GM06990 (cell line): ENCODE results near the gene TAF4.

Experiments
- DNase-seq: peaks from one replicate; pipeline ENCODE4 v3.0.0-alpha.2; 2011; ENCODE audit not compliant: insufficient read length; ENCODE audit errors: extremely low read depth
- H3K27me3 ChIP-seq: replicated peaks from 2 replicates; pipeline ENCODE4 v1.6.0; 2011; ENCODE audit warnings: low read length; ENCODE audit not compliant: control insufficient read depth, insufficient read depth
- H3K36me3 ChIP-seq: 2 replicates; pipeline ENCODE4 v1.5.1; 2011; ENCODE audit warnings: low read length; ENCODE audit not compliant: control insufficient read depth, insufficient read depth
- H3K4me3 ChIP-seq: replicated peaks from 2 replicates; pipeline ENCODE4 v1.5.1; 2011; ENCODE audit warnings: low read depth, mild to moderate bottlenecking, control low read depth, low read length
- TF ChIP-seq, protein P1 (sequence below): IDR thresholded peaks from 2 replicates; pipeline ENCODE4 v1.5.1; 2011; ENCODE audit warnings: low read length, control low read depth, mild to moderate bottlenecking, inconsistent platforms; ENCODE audit not compliant: insufficient read depth, poor library complexity, severe bottlenecking

Gene TAF4

DNA sequence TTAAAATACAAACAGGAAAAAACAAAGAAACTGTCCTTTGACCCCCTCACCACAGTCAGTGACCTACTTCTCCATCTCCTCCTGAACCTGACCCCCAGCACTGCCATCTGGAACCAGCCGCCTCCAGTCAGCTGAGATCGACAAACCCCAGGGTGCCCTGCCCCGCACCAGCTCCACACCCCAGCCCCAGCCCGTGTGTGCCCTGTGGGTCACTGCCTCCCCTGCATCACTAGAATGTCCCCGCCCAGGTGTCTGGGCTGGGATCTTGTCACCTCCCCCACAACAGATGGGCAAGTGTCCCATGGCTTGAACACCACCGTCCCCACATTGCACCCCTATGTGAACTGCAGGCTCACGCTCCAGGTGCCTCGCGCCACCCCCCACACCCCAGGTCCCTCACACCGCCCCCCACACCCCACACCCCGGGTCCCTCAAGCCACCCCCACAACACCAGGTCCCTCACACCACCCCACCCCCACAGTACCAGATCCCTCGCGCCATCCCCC, 13.3 kb downstream of the TAF4 start:
- DNase-seq: no peak
- no peaks in the 10 kb centered on the region for H3K27me3 ChIP-seq
- H3K4me3 ChIP-seq: no peak overlapping the region
- no peaks in the 10 kb centered on the region; the same call in 1 of the 2 replicates for H3K36me3 ChIP-seq
- TF ChIP-seq, protein P1, sequence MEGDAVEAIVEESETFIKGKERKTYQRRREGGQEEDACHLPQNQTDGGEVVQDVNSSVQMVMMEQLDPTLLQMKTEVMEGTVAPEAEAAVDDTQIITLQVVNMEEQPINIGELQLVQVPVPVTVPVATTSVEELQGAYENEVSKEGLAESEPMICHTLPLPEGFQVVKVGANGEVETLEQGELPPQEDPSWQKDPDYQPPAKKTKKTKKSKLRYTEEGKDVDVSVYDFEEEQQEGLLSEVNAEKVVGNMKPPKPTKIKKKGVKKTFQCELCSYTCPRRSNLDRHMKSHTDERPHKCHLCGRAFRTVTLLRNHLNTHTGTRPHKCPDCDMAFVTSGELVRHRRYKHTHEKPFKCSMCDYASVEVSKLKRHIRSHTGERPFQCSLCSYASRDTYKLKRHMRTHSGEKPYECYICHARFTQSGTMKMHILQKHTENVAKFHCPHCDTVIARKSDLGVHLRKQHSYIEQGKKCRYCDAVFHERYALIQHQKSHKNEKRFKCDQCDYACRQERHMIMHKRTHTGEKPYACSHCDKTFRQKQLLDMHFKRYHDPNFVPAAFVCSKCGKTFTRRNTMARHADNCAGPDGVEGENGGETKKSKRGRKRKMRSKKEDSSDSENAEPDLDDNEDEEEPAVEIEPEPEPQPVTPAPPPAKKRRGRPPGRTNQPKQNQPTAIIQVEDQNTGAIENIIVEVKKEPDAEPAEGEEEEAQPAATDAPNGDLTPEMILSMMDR: no peak

DNA sequence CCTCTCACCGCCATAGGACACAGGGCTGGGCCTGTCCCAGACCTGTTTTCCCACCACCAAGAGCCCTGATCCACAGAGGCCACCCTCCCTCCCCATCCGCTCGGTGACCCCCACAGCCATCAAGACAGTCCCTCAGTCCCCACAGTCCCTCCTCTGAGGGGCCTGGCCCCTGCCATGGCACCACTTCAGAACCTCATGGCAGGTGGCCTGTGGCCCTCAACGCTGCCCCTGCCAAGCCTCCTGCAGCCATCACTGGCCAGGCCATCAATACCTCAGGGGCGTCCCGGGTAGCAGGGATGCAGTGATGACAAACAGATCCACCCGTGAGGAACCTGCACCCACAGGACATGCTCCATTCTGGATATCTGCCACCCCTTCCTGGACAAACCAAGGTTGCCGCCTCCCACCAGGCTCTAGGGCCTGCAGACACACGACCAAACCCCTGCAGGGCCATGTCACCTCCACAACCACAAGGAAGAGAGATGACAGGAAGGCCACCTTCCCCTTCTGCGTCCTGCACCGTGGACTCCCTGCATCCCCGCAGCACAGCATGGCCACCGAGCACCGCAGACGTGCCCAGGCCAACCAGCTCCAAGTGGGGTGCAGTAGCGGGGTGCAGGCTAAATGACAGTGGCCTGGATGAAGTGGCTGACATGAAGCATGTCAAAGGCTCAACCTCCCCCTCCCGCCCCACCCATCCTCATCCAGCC, 14.0 kb downstream of the TAF4 start:
- Histone ChIP-seq H3K27me3 (no peaks in the 10 kb centered on the region), H3K4me3 (no peak overlapping the region), H3K36me3 (no peaks in the 10 kb centered on the region; the same call in 1 of the 2 replicates)
- TF ChIP-seq, protein P1: no peak
- no peak for DNase-seq

DNA sequence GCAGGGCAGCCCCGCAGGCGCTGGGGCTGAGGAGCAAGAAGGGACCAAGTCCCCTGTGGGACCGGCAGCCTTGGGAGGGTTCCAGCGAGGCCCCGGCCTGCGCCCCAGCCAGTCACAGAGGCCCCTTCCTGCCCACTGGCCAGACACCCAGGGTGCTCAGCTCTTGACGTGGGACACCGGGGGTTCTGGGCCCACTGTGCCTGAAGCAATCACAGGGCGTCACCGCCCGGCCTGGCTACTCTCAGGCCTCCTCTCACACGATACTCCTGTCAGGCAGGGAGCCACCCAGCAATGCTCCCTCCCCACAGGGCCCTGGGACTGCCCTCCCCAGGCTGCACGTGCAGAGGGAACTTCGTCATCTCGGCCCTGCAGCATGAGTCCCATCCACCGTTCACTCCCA, 14.5 kb downstream of the TAF4 start:
- TF ChIP-seq, protein P1: no peak
- H3K36me3 ChIP-seq: no peaks in the 10 kb centered on the region; the same call in 1 of the 2 replicates
- H3K4me3 ChIP-seq: no peak overlapping the region
- no peaks in the 10 kb centered on the region for H3K27me3 ChIP-seq
- DNase-seq: no peak

DNA sequence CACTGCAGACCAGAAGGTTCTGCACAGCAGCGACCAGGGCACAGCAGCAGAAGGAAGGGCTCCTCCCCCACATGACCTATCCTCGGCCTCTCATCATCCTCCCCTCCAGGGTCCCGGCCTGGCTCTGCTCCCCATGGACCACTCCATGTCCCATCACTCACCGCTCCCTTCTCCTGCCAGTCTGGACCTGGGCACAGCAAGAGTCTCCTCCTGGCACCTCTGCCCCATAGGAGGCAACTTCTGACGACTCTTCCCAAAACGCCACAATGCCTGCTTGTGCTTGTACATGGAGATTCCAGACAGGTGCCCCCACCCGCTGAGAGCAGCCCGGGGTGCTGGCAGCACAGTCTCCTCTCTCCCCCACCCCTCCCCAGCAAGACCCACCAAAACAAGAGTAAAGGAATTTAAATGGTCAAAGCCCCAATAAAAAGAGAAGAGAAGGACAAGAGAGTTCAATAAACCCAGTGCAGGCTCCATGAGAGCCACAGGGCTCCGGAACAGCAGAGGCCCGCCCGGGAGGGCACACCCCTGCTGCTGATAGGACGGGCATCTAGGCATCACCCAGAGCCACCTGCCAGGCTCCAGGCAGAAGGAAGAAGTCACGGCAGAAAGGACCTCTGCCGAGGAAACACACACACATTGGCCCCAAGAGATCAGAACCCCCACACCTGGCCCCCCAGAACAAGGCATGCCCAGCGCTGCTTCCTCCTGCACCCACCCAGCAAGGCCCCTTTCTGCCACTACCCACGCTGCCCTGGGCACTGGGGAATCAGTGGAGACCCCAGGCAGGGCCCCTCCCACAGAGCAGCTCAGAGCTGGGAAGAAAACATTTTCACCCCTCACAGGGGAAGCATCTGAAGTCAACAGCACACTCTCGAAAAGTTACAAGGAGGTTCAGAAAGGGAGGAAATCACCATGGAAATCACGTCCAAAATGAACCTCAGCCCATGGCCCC, 15.2 kb downstream of the TAF4 start:
- H3K36me3 ChIP-seq: no peaks in the 10 kb centered on the region; the same call in 1 of the 2 replicates
- no peaks in the 10 kb centered on the region for H3K27me3 ChIP-seq
- TF ChIP-seq, protein P1: no peak
- no peak overlapping the region for H3K4me3 ChIP-seq
- DNase-seq: no peak

DNA sequence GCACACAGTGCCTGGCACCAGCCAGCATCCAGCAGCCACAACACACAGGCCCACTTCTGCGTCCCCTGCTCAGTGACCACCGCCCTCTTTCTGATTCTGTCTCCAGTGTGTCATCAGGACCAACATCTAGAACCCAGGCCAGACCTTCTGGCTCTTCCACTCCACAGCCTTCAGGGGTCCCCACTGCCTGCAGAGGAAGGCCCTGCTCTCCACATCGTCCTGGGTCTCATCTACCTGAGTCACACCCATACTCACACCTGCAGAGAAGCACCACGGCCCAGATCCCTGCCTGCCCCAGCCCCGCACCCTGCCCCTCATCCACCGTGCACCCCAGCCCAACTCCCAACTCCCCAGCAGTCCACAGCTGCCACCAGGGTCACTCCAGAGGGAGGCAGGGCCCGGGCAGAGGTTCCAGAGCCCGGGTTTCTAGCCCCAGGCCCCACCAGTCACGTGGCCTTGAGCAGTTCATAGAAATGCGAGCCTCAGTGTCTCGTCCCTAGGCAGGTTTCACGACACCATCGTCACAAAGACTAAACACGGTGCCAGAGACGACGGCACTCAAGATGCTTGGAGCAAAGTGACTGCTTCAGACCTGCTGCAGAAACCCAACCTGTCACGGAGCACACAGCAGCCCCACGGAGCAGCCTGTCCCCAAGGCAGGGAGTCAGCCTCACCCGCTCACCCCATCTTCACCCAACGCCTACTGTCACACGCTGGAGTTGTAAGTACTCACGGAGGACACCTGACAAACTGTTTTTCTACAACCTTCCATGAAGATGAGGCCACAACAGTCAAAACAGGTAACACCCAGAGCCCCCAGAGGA, 16.1 kb downstream of the TAF4 start:
- DNase-seq: no peak
- Histone ChIP-seq H3K27me3 (no peaks in the 10 kb centered on the region), H3K4me3 (no peak overlapping the region), H3K36me3 (no peaks in the 10 kb centered on the region)
- TF ChIP-seq, protein P1: no peak
